ENCODE measurements around the gene GOLGA7B.

GOLGA7B gene

DNA sequence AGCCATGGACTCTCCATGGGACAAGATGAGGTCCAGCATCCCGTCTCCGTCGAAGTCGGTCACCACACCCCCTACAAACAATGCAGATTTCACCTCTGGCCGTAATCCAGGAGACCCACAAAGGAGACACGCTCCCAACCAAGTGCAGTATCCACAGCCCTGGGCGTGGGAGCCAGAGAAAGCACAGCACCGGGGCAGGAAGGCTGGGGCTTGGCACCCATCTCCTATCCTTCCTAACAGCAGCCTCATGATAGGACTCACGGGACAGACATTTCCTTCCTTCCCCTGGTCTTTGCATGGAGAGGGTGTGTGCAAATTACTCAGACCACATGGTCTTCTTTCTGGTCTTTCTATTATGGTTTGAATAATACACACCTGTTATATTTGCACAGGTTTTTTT lies 46.3 kb downstream of the GOLGA7B start:
- no peak for DNase-seq (ENCODE audit: low spot score)

DNA sequence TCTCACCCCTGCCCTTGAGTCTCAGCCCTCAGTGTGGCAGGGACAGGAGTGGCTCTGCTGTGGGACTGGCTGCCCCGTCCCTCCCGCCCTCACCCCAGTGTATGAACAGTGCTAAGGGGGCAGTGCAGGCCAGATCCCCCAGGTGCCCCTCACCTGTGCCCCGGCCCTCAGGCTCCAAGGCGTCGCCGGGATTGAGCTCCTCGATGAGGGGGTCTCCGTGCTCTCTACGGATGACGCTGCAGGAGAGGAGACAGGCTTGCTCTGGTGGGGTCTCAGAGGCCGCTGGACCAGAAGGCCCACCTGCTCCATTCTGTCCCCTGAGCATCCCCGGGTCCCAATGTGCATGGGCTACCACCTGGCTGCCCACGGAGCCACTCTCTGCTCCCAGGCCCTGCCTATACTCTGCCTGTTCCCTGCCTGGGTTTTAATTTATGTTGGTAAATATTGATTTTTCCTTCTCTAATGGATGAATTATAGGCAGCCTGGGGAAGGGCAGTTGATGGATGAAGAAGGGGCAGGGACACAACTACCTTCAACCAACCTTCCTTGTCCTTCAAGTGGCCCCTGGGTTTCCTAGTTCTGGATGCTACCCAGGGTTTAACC lies 47.2 kb downstream of the GOLGA7B start:
- DNase-seq (ENCODE audit: low spot score) = no peak

DNA sequence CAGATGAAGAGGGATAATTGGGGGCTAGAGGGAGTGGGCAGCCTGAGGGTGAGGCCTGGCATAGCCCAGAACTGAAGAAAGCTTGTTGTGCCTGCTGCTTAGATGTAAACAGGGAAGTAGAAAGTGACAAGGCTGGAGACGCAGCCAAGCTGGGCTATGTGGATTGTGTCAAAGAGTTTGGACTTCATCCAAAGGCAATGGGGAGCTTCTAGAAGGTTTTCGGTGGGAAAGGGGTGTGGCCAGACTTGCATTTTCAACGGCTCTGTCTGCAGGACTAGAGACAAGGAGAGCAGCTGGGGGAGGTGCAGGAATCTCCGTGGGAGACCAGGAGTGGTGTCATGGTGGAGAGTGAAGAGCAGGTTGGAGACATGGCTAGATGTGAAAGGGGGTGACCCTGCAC lies 48.8 kb downstream of the GOLGA7B start:
- DNase-seq (ENCODE audit: low spot score) = no peak

DNA sequence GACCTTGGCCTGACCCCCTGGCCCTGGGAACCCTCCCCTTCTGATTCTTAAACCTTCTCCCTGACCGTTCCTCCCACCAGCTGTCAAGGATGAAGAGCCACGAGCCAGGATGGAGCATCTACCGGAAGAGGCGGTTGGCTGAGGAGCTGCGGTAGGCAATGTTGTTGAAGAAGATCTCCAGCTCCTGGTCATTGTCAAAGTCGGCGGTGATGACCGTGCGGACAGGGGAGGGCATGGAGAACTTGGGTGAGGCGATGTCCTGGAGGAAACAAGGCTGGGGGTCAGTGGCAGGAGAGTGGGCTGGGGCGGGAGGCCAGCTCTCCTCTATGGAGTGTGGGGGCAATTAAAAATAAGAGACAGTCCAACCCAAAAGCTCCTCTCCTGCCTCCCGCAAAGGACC lies 51.7 kb downstream of the GOLGA7B start:
- DNase-seq (ENCODE audit: low spot score) = no peak

DNA sequence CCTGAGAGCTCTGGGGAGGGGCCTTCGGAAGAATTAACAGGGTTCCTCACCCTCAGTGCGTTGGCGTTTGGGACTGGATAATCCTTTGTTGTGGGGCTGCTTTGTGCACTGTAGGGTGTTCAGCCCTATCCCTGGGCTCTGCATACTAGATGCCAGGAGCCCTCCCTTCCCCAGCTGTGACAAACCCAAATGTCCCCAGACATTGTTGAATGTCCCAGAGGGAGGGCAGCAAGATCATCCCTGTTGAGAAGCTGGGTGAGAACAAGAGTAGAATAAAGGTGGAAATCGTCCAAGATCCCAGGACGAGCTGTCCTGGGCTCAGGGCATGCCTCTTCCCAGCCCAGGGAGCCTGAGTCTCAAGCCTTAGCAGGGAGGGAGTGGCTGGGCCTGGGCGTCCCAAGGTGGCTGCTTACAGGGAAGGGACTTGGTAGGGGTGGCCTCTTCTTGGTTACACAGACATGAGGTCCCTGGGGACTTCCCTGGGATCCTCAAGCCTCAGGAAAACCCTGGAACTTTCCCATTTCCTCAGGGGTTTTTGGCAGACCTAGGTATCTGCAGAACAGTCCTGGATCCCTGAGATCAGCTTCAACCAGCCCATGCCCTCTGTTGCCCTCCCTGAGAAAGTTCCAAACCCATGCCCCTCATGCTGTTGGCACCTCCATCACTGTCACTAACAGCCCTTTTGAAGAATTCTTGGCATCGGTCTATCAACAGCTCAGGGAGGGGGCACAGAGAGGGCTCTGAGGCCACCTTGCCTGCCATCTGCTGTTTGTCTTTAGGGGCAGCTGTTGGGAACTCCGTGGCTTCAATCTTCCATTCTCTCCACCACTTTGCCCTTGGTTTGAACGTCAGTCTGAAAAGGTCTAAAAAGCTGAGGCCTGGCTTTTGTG lies 53.7 kb downstream of the GOLGA7B start:
- no peak for DNase-seq (ENCODE audit: low spot score)

DNA sequence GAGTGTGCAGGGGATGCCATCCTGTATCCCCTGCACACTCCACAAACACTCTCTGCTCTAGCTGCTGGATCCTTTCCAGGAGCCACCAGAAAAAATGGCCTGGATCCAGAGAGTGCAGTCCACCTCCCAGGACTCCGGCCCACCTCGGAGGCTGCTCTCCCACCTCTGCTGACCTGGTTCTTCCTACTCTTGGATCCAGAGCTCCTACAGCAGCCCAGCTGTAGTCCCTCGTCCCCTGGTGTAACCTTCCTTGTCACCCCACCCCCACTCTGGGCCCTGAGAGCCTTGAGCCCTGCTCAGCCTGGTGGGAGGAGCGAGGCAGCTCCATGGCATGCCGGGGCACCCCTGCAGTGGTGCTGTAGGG lies 54.4 kb downstream of the GOLGA7B start:
- DNase-seq (ENCODE audit: low spot score) = no peak

DNA sequence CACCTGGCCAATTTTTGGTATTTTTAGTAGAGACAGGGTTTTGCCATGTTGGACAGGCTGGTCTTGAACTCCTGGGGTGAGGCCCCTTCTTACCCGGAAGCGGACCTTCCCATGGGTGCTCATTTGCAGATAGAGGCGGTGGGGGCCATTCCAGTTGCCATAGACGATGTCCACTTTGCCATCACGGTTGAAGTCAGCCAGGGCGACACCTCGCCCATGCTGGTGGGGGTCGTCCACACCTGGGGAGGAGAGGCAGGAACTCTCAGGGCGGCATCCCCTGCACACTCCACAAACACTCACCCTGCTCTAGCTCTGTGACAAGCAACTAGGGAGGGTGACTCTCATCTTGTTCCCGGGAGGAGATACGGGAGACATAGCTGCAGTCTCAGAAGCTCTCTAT lies 54.9 kb downstream of the GOLGA7B start:
- no peak for DNase-seq (ENCODE audit: low spot score)

DNA sequence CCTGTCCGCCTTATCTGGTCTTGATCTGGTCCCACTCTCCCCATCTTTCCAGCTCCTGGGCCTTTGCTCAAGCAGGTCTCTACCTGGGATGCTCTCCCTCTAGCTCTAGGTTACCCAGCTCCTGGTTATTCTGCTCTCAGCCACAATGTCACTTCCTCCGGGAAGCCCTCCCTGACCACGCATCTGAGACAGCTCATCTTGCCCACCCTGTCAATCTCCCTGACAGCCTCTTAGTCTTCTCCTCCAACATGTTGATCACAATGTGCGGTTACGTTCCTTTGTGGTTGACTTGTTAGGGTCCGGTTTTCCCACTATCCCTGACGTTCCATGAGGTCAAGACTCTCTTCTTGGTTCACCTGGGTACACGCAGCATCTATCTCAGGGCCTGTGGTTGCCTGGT lies 55.6 kb downstream of the GOLGA7B start:
- no peak for DNase-seq (ENCODE audit: low spot score)

DNA sequence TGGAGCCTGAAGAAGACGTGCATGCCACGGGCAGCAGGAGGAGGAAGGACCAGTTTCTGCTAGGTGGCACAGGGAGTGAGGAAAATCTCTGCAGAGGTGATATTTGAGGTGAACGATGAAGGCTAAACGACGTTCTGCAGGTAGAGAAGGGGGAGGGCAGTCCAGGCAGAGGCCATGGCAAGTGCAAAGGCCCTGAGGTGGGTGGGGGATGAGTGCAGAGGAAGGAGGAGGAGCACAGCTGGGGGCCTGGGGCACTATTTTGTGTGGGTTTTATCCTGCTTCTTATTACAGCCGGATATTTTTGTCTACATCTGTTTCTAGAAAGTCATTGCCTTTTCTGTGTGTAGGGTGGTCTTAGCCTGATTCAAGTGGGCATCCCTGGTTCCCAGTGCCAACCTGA lies 57.6 kb downstream of the GOLGA7B start:
- no peak for DNase-seq (ENCODE audit: low spot score)

DNA sequence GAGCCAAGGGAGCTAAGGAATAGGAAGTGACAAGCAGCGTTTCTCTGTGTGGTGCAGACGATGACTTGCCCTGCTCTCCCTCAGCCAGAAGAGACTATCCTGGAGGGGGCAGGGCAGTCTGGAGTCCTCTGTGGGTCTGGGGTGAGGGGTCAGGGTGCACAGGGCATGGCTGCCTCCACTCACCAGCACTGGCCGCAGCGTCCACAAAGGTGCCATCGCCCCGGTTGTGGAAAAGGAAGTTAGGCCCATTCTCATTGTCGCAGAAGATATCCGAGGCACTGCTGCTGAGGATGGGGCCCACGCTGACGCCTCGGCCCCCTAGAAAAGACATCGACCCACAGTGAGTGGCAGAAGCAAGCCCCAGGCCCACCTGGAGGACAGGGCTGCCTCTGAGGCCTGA lies 58.2 kb downstream of the GOLGA7B start:
- DNase-seq (ENCODE audit: low spot score) = no peak

DNA sequence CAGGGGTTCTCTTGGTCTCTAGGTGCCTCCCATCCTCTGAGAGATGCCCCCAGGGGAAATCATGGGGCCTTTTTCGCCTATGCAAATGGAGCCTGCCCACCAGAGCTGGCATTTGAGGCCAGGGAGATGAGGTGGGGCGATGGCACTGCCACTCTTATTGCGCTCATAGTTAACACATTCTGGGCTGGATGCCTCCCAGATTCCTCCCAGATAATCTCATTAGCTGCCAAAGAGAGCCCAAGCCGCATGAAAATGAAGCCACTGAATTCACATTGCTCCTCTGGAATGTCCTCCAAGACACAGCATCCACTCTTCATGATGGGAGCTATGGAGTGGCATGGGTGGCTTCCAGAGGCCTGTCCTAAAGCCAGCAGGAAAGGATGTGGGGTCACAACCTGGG lies 61.0 kb downstream of the GOLGA7B start:
- no peak for DNase-seq (ENCODE audit: low spot score)

DNA sequence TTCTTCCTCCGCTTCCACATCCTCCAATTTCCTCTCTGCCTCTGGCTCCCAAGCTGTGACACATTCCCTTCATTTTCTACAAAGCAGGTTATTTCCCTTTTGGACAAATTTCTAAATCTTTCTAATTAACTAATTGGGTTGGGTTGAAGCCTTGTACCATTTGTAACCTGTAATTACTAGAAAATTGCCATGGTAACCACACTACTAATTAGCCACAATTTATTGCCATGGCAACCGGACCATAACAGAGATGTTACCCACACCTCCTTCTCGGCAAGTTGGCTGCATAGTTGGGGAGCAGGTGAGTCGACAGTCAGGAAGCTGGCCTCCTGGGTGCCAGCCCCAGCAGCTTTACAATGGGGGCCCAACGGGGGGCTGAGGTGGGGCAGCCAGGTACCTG lies 61.6 kb downstream of the GOLGA7B start:
- no peak for DNase-seq (ENCODE audit: low spot score)

DNA sequence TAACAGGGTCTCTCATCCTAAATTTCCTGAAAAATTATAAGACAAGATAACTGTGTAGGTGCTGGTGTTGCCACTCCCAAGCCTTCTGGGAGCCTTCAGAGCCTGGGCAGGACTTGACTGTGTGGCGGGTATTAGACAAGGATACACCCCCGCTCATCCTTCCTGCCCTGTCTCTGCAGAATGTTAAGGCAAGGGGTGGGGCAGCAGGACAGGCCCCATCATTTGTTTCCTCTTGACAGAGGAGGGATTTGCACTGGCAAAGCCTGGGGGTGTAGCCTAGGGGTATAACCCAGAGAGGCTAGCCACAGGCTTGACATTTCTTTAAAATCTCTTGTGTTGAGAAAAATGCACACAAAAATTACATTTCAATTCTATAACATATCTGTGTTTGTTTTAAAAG lies 63.5 kb downstream of the GOLGA7B start:
- no peak for DNase-seq (ENCODE audit: low spot score)

DNA sequence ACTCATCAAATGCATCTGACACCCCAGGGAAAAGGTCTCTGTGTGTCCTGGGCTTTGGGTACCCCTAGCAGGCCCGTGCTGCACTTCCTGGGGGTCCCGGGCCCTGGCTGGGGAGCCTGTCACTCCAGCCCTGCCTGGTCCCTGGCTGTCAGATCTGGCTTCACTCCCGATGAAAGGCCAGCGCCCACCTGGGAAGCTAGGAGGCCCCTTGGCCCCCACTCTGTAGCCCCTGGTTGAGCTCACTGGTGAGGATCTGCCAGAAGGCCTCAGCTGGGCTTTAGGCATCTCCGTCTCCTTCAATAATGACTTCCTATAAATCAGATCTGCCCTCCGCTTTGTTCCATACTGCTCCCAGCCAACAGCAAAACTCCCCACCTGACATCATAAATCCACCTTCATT lies 64.0 kb downstream of the GOLGA7B start:
- DNase-seq (ENCODE audit: low spot score) = no peak

DNA sequence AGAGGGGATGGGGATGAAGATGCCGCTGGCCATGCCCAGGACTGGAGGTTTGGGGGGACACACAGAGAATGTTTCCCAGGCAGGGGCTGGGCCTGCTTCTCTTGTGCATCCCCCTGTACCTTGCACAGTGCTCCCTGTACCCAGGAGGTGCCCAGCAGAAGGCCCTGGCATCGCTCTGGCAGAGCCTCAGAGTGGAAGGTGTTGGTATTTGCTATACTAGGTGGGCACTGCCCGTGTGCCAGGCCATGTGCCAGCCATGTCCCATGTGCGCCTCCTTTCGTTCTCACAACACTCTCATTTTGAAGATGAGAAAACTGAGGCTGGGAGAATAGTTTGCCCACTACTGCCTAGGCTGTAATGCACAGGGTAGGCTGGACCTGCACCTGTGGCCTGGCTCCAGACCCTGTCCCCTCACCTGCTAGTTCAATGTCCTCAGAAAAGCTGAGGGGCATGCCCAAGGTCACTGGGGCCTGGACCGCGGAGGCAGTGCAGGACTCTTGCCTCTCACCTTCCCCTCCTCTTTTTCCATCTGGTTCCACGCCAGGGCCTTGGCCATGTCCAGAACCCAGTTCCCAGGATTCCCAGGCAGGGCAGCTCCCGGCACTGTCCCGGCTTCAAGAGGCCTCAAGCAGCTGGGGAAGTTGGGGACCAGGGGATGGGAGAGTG lies 64.7 kb downstream of the GOLGA7B start:
- no peak for DNase-seq (ENCODE audit: low spot score)

DNA sequence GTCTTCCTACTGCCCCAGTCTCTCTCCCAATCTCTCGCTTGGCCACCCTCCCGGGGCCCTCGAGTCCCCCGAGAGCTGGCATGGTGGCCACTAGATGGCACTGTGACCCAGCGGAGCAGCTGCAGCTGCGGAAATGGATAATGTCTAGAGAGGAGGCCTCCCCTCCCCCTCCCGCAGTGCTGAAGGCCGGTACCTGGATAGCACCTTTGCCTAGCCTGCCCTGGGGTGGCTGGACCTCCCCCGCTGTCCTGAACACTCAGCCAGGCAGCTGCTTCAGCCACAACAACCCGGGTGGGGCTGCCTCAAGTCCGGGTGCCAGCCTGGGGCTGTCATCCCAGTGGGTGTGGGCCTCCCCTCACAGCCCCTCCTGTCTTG lies 65.2 kb downstream of the GOLGA7B start:
- peak; percentile 91 for DNase-seq (ENCODE audit: low spot score)

DNA sequence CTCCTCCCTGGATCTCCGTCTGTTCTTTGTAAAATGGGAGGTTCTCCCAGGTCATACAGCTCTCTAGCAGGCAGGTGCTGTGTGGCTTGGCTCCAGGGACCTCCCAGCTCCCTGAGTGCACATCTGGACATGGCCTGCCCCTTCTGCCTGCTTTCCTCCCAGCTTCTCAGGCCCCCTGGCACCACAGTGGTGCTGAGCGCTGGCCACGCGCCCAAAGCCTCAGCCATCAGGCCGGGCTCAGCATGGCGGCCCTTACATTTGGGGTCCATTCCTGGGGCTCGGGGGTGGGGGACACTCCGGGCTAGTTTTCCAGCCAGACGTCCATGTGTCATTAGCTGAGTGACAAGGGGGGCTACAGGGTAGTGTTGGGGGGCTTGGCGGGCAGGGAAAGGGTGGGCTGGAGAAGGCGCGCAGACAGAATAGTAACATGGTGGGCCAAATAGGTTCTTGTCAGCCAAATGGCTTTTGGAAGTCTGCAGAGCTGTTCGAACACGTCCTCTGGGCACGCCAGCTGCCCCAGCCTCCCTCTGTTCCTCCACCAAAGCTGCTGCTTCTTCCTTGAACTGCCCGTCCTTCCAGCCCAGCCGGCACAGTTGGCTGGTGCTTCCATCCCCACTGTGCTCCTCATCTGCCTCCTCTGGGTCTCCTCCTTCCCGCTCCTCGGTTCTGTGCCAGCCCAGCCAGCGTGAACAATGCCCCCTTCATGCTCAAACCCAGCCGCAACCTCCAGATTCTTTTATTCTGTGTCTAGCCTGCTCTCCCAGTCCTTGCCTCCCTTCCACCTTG lies 65.9 kb downstream of the GOLGA7B start:
- no peak for DNase-seq (ENCODE audit: low spot score)

DNA sequence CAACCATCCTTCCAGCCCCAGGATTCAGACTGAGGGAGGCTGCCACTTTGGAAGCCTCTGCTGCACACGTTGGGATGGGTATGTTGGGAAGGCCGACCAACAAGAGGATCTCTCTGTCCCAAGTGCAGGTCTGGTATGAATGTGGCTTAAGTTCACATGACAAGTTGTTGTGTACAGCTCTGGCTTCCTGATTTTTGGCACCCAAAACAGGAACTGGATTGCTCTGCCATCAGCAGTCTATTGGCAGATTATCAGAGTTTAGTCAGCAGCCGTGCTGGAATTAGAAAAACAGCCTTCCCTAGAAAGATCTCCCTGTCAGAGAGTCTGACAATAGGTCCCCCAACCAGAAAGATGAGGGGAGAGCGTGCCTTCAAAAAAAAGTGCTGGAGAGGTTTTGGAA lies 66.9 kb downstream of the GOLGA7B start:
- DNase-seq (ENCODE audit: low spot score) = peak; percentile 32

DNA sequence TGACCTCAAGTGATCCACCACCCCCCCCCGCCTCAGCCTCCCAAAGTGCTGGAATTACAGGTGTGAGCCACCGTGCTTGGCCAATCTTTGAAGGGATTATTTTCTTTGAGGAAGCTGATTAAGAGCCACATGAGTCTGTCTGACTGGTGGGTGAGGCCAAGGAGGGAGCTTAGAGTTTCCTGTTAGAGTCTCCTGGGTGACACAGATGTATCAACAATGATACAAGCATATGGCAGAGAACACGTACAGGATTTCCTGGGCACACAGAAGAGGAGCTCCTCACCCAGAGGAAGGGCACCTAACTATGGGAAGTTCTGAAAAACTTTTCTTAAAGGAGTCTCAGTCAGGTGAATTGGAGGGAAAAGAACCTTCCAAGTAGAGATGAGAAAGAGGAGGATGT lies 69.4 kb downstream of the GOLGA7B start:
- no peak for DNase-seq (ENCODE audit: low spot score)

DNA sequence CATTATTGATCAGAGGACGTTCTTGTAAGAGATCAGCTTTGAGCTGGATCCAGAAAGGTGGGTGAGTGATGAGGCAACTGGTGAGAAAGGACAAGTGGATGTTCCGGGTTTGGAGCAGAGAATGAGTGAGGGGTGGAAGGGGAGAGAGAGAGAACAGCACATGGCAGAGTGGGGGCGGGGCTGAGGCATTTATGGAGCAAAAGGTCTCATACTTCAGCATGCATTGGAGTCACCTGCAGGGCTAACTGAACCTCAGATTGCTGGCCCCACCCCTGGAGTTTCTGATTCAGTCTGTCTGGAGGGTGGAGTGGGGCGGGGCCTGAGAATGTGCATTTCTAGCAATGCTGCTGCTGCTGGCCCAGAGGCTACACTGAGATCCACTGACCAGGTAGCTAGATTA lies 71.2 kb downstream of the GOLGA7B start:
- no peak for DNase-seq (ENCODE audit: low spot score)
